Measurements from ENCODE around the gene PTCHD4.
"Not testable (repeated sequence)": the region's sequence is repeated elsewhere in the genome, so short reads cannot be mapped to it uniquely, and the experiment has no call there.

PTCHD4 gene

GRCh38 chr6:48111575-48111974, 578 bp upstream of the PTCHD4 start:
- Mint-ChIP-seq H3K27ac (no peak overlapping the region), H3K4me3 (no peak overlapping the region), H3K9me3 (ENCODE audit: low read depth) (no peaks in the 10 kb centered on the region), H3K36me3 (no peaks in the 10 kb centered on the region), H3K27me3 (no peaks in the 10 kb centered on the region), H3K4me1 (ENCODE audit: low read depth) (no peaks in the 10 kb centered on the region)

DNA sequence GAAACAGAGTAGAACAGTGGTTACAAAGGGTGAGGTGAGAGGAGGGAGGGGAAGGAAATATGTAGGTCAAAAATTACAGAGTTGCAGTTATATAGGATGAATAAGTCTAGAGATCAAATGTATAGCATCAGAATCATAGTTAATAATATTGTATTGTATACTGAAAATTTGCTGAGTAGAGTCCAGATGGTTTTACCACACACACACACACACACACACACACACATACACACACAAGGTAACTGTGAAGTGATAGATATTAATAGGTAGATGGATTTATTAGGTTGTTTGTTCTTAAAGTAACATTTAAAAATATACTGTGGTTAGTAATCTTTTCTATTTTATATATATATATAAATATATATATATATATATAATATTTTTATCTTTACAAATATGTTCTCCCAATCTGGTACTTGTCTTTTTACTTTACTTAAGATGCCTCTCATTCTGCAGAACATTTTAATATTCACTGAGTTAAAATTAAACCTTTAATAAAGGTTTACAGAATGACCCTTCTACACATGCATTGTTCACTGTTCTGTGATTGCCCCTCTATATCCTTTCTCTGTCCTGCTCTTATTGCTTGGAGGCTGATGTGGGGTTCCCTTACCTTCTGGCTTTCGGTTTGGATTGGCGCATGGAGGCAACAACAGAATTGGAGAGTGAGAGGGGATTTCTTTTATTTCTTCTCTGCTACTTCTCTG, 408 bp downstream of the PTCHD4 start:
- no peaks in the 10 kb centered on the region for H3K27me3 Mint-ChIP-seq
- H3K36me3 Mint-ChIP-seq = no peaks in the 10 kb centered on the region

GRCh38 chr6:48109944-48110343, 1.1 kb downstream of the PTCHD4 start:
- no peaks in the 10 kb centered on the region for H3K4me1 Mint-ChIP-seq (ENCODE audit: low read depth)
- H3K9me3 Mint-ChIP-seq (ENCODE audit: low read depth) = no peaks in the 10 kb centered on the region
- H3K4me3 Mint-ChIP-seq = no peak overlapping the region
- no peaks in the 10 kb centered on the region for H3K27me3 Mint-ChIP-seq
- no peak overlapping the region for H3K27ac Mint-ChIP-seq
- no peaks in the 10 kb centered on the region for H3K36me3 Mint-ChIP-seq

More for the DNA sequence above, 408 bp downstream of the PTCHD4 start:
- Mint-ChIP-seq H3K4me1 (ENCODE audit: low read depth) (no peaks in the 10 kb centered on the region), H3K4me3 (no peak overlapping the region), H3K27ac (no peak overlapping the region), H3K9me3 (ENCODE audit: low read depth) (no peaks in the 10 kb centered on the region)

GRCh38 chr6:48102476-48103195, 8.4 kb downstream of the PTCHD4 start:
- not testable (repeated sequence) for H3K4me1 Mint-ChIP-seq (ENCODE audit: low read depth); H3K36me3 Mint-ChIP-seq; H3K4me3 Mint-ChIP-seq; H3K27me3 Mint-ChIP-seq; H3K9me3 Mint-ChIP-seq (ENCODE audit: low read depth); H3K27ac Mint-ChIP-seq

DNA sequence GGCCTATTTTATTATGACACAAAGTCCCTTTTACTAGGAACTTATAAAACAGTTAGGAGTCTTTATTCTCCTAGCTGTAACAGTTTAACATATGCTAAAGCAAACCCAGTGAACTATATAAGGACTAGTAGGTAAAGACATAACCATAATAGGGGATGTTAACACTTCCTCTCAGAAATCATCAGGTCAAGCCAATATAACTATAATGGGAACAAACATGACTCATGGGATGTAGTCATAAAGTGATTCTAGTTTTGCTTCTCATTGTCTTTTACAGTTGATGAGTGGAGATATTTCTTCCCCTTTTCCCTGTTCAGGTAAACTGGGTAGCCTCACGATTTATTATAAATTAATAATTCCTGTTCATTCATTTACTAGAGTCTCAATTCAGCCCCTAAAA, 9.7 kb downstream of the PTCHD4 start:
- Mint-ChIP-seq H3K4me3 (no peak overlapping the region), H3K36me3 (no peaks in the 10 kb centered on the region), H3K27ac (no peak overlapping the region), H3K4me1 (ENCODE audit: low read depth) (no peaks in the 10 kb centered on the region), H3K27me3 (no peaks in the 10 kb centered on the region), H3K9me3 (ENCODE audit: low read depth) (no peaks in the 10 kb centered on the region)

- Mint-ChIP-seq H3K4me3 (no peak overlapping the region), H3K4me1 (ENCODE audit: low read depth) (no peaks in the 10 kb centered on the region), H3K9me3 (ENCODE audit: low read depth) (no peaks in the 10 kb centered on the region), H3K27me3 (no peaks in the 10 kb centered on the region), H3K27ac (no peak overlapping the region), H3K36me3 (no peaks in the 10 kb centered on the region)
Measured at GRCh38 chr6:48100588-48100895, 10.5 kb downstream of the PTCHD4 start.

DNA sequence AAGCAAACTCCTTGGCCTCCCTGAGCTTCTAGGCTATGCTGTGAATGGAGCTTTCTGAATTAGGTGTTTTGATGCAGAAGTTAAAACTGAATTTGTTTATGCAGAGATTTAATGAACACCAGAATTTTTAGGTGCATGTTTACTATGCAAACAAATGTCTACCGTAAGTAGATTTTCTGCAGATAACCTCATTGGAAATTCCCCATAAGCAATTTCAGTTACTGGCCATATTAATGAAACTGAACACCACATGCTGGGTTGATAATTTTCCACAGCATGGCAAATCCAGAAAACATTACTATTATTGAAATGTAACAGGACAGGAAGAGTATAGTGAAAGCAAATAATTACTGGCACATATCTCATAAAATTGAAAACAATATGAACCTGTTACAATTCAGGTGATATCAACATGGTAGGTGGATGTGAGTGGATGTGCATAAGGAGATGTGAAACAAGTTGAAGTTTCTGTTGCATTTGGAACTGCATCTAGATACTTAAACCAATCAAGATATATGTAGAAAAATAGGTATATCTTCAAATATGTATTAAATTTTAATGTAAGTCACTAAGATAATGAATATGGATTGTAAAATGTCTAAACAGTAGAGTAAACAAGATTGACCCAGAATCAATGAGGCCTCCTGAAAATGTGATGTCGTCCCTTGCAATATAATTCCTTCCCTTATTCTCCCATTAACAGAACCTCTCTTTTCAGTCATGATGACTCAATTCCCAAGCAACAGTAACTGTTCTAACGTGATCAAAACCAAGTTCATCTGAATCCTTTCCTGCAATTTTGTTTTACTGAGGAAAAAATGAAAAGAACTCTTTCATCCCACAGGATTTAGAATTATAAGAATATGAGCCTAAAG, 11.0 kb downstream of the PTCHD4 start:
- Mint-ChIP-seq H3K9me3 (ENCODE audit: low read depth) (no peaks in the 10 kb centered on the region), H3K27ac (no peak overlapping the region), H3K36me3 (no peaks in the 10 kb centered on the region), H3K4me1 (ENCODE audit: low read depth) (no peaks in the 10 kb centered on the region), H3K27me3 (no peaks in the 10 kb centered on the region), H3K4me3 (no peak overlapping the region)

GRCh38 chr6:48098923-48099322, 12.1 kb downstream of the PTCHD4 start:
- Mint-ChIP-seq H3K27ac (no peak overlapping the region), H3K4me3 (no peak overlapping the region), H3K4me1 (ENCODE audit: low read depth) (no peaks in the 10 kb centered on the region), H3K9me3 (ENCODE audit: low read depth) (no peaks in the 10 kb centered on the region), H3K27me3 (no peaks in the 10 kb centered on the region), H3K36me3 (no peaks in the 10 kb centered on the region)

DNA sequence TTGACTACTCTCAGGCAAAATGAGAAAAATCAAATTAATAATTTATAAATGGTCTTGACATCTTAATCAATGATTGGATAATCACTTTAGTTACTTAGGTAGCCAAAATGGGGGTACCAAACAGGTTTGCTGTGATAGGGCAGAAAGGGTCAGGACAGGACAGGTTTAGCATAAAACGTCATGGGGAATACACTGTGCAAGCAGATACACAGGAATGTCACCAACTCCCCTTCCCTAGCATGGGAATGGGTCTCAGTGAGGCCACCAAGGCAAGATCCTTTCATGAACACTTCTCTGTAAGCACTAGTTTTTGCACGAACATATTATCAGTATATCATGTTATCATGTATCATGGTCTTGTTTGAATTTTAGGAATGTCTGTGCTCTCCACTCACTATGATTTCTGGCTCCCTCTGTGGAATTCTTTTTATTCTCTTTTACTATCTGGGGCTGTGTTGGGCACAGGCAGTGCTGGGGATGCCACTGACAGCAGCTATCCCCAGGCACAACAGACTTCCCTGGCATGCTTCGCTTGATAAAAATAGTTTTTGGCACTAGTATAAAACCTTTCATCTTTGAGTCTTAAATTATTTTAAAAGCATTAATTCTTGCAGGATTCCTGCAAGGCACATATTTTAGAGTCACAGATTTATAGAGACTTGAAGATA, 18.3 kb downstream of the PTCHD4 start:
- H3K36me3 Mint-ChIP-seq = no peaks in the 10 kb centered on the region
- H3K27me3 Mint-ChIP-seq = no peaks in the 10 kb centered on the region
- H3K4me3 Mint-ChIP-seq = no peak overlapping the region
- H3K27ac Mint-ChIP-seq = no peak overlapping the region
- no peaks in the 10 kb centered on the region for H3K4me1 Mint-ChIP-seq (ENCODE audit: low read depth)
- H3K9me3 Mint-ChIP-seq (ENCODE audit: low read depth) = no peaks in the 10 kb centered on the region

DNA sequence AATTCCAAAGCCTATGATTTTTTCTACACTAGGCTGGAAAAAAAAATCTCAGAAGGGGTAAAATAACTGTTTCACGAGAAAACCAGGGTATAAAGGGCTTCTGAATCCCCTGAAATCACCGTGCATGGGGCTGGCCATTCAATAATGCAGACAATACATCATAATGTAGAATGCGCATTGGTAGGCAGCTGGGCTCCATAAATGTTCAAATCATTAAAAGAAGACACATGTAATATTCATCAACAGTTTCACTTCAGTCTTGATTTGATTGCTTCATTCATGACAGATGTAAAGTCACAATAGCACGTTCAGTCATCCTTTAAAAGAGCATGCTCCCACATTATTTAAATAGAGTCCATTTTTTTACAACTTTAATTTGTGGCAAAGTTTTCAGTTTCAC, 20.5 kb downstream of the PTCHD4 start:
- Mint-ChIP-seq H3K9me3 (ENCODE audit: low read depth) (no peaks in the 10 kb centered on the region), H3K4me3 (no peak overlapping the region), H3K4me1 (ENCODE audit: low read depth) (no peaks in the 10 kb centered on the region), H3K36me3 (no peaks in the 10 kb centered on the region), H3K27ac (no peak overlapping the region), H3K27me3 (no peaks in the 10 kb centered on the region)

- H3K9me3 Mint-ChIP-seq (ENCODE audit: low read depth) = peaks cover 3% of the 10 kb centered on the region
- no peaks in the 10 kb centered on the region for H3K4me1 Mint-ChIP-seq (ENCODE audit: low read depth)
- no peak overlapping the region for H3K4me3 Mint-ChIP-seq
- no peaks in the 10 kb centered on the region for H3K36me3 Mint-ChIP-seq
- no peaks in the 10 kb centered on the region for H3K27me3 Mint-ChIP-seq
- H3K27ac Mint-ChIP-seq = no peak overlapping the region
Measured at GRCh38 chr6:48087448-48087847, 23.5 kb downstream of the PTCHD4 start.

DNA sequence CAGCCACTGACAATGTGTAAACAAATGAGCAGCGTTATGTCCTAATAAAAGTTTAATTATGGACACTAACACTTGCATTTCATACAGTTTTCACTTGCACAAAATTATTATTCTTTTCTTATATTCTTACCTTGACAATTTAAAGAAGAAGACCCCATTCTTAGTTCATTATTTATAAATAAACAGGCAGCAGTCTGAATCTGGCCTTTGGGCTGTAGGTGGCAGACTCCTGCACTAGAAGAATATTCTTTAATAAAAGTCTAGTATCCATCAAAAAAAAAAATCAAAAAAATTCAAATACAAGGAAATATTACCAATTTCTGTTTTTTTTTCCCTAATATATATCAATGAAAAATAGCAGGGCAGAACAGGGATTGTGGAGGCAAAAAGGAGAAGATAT, 24.8 kb downstream of the PTCHD4 start:
- H3K36me3 Mint-ChIP-seq = no peaks in the 10 kb centered on the region
- no peaks in the 10 kb centered on the region for H3K27me3 Mint-ChIP-seq
- no peaks in the 10 kb centered on the region for H3K4me1 Mint-ChIP-seq (ENCODE audit: low read depth)
- H3K9me3 Mint-ChIP-seq (ENCODE audit: low read depth) = peaks cover 3% of the 10 kb centered on the region
- H3K4me3 Mint-ChIP-seq = no peak overlapping the region
- H3K27ac Mint-ChIP-seq = no peak overlapping the region

DNA sequence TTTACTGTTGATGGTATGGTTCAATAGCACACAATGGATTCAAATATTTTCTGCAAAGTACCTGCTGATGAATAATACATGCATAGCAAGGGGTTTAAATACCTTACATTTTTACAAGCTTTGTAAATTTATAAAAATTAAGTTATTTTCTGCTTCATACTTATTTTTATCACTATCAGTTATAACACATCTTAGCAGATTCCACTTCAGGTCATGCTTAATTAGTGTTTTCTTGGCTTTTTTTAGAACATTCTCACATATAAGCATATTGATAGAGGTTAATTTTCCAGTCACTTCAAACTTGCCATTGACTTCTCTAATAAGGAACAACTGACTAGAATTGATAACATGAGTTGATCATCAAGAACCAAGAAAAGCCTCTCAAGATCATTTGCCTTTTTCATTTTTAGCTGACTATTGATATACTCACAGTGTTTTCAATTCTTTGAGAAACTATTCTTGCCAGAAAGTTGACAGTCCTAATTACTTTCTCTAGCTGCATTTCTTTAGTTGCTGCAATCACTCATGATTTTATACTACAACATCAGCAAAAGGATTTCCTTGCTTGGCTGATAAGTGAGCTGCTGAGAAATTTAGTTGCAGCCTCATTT, 25.8 kb downstream of the PTCHD4 start:
- peaks cover 3% of the 10 kb centered on the region for H3K9me3 Mint-ChIP-seq (ENCODE audit: low read depth)
- H3K27ac Mint-ChIP-seq = no peak overlapping the region
- no peaks in the 10 kb centered on the region for H3K4me1 Mint-ChIP-seq (ENCODE audit: low read depth)
- no peaks in the 10 kb centered on the region for H3K36me3 Mint-ChIP-seq
- no peaks in the 10 kb centered on the region for H3K27me3 Mint-ChIP-seq
- H3K4me3 Mint-ChIP-seq = no peak overlapping the region

DNA sequence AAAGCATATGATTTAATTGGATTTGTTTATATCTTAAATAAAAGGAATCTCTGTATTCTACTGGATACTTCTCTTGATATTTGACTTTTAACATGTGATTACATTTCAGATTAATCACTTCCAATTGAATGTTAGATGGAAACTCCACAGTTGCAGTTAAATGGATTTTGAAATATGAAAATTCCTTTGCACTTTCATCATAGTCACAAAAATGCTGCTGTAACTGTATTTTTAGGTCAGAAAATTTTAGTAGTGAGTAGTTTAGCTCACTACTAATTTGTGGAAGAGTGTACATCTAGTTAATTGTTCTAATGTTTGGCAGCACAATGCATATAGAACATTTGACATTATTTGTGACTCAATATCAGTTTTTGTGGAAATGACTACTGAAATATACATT, 26.8 kb downstream of the PTCHD4 start:
- peaks cover 3% of the 10 kb centered on the region for H3K9me3 Mint-ChIP-seq (ENCODE audit: low read depth)
- no peaks in the 10 kb centered on the region for H3K36me3 Mint-ChIP-seq
- H3K4me3 Mint-ChIP-seq = no peak overlapping the region
- no peaks in the 10 kb centered on the region for H3K4me1 Mint-ChIP-seq (ENCODE audit: low read depth)
- no peak overlapping the region for H3K27ac Mint-ChIP-seq
- H3K27me3 Mint-ChIP-seq = no peaks in the 10 kb centered on the region
